GM21576 (cell line): ENCODE data around the gene POGZ.
"Not testable (repeated sequence)": the region's sequence is repeated elsewhere in the genome, so short reads cannot be mapped to it uniquely, and the experiment has no call there.

Experiments
- ATAC-seq: cut with Tn5 transposase; IDR thresholded peaks from one replicate; pipeline ENCODE4 v1.9.1; 2021; ENCODE audit warnings: mild to moderate bottlenecking, moderate library complexity; ENCODE audit not compliant: unreplicated experiment

POGZ gene

GRCh38 chr1:151477066-151477465 is 17.8 kb upstream of the POGZ start:
- no peak for ATAC-seq

DNA sequence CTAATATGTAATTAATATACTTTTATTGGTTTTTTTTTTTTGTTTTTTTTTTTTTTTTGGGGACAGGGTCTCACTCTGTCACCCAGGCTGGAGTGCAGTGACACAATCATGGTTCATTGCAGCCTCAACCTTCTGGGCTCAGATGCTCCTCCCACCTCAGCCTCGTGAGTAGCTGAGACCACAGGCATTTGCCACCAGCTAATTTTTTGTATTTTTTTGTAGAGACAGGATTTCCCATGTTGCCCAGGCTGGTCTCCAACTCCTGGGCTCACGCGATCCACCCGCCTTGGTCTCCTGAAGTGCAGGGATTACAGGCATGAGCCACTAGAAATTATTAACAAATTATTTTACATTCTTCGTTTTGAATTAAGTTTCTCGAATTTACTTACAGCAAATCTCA is 16.8 kb upstream of the POGZ start:
- ATAC-seq, result no peak

- peak; percentile 90 for ATAC-seq
Measured at GRCh38 chr1:151475175-151475574, 15.9 kb upstream of the POGZ start.

- no peak for ATAC-seq
Measured at GRCh38 chr1:151474745-151475144, 15.5 kb upstream of the POGZ start.

GRCh38 chr1:151472856-151473731 is 13.8 kb upstream of the POGZ start:
- ATAC-seq, result no peak

GRCh38 chr1:151465026-151465425 is 5.7 kb upstream of the POGZ start:
- ATAC-seq, result no peak

- no peak for ATAC-seq
Measured at GRCh38 chr1:151461694-151462093, 2.4 kb upstream of the POGZ start.

- peak; percentile 30 for ATAC-seq
Measured at GRCh38 chr1:151458802-151459330, 428 bp downstream of the POGZ start.

- peak; percentile 36 for ATAC-seq
Measured at GRCh38 chr1:151457911-151458801, 1.1 kb downstream of the POGZ start.

DNA sequence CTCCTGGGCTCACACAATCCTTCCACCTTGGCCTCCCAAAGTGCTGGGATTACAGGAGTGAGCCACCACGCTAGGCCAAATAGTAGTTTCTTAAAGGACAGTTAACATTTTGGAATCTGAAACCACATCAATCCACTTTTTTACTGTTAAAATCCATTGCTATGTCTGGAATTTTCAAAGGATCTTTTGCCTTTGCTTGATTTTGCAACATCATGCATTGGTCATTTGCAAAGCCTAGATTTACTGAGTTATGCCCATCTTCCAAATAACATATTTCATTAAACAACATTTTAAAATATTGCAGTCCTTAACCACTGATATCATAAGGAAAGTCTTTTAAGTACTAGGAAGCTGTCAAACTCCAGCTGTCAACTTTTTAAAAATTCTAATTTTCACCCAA is 3.3 kb downstream of the POGZ start:
- ATAC-seq, result no peak

- no peak for ATAC-seq
Measured at GRCh38 chr1:151455231-151455630, 4.1 kb downstream of the POGZ start.

- ATAC-seq, result no peak
Measured at GRCh38 chr1:151447696-151448095, 11.6 kb downstream of the POGZ start.

- ATAC-seq, result no peak
Measured at GRCh38 chr1:151444783-151445177, 14.5 kb downstream of the POGZ start.

- ATAC-seq, result peak; percentile 63
Measured at GRCh38 chr1:151443846-151444782, 15.2 kb downstream of the POGZ start.

GRCh38 chr1:151437396-151437795 is 21.9 kb downstream of the POGZ start:
- ATAC-seq, result not testable (repeated sequence)

DNA sequence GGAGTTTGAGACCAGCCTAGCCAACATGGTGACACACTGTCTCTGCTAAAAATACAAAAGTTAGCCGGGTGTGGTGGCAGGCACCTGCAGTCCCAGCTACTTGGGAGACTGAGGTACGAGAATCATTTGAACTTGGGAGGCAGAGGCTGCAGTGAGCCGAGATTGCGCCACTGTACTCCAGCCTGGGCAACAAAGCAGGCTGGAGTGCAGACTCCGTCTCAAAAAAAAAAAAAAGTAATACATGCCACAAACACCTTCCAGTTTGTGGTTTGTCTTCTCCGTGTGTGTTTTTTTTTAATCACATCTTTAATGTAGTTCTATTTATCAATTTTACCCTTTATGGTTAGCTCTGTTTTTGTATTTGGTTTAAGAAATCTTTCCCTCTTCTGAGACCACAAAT is 22.3 kb downstream of the POGZ start:
- no peak for ATAC-seq

- no peak for ATAC-seq
Measured at GRCh38 chr1:151435174-151435573, 24.1 kb downstream of the POGZ start.

DNA sequence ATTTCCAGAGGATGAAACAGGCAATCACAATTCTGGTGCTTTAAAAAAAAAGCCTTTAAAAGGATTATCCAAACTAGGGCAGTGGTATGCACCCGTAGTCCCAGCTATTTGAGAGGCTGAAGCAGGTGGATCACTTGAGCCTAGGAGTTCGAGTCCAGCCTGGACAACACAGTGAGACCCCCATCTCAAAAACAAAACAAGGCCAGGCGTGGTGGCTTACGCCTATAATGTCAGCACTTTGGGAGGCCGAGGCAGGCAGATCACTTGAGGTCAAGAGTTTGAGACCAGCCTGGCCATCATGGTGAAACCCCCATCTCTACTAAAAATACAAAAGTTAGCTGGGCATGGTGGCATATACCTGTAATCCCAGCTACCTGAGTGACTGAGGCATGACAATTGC is 25.5 kb downstream of the POGZ start:
- ATAC-seq, result not testable (repeated sequence)

DNA sequence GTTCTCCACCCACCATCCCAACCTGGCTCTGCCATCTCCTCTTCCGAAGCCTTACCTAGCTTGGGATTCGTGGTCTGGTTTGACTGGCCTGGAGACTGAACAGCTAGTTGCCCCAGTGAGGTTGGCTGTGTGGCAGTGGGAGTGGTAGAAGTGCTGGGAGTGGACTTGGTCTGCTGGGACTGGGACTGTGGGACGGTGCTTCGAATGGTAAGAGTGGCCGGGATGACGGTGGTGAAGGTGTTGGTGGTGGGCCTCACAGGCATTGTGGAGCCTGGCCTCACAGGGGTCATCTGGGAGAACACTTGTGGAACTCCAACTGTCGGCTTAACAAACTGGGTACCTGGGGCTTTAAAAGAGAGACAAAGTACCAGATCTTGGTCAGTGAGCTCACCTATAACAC is 31.2 kb downstream of the POGZ start:
- no peak for ATAC-seq

DNA sequence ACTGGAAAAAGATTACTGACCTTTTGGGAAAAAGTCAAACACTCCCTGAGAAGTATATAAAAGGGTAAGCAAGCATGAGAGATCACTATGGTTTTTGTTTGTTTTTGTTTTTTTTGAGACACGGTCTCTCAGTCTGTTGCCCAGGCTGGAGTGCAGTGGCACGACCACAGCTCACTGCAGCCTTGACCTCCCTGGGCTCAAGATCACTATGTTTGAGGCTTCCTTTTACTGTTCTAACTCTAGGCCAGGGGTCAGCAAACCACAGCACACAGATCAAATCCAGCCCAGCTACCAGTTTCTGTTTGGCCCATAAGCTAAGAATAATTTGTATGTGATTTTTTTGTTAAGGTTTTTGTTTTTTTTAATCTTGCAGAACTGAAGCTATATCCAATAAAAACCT is 34.2 kb downstream of the POGZ start:
- no peak for ATAC-seq

- ATAC-seq, result no peak
Measured at GRCh38 chr1:151419819-151420218, 39.5 kb downstream of the POGZ start.
